Measurements from ENCODE around the gene SLC16A11. TPM values are rescaled to one million over a fixed set of nuclear protein-coding genes. Genes with fewer than 3 reads are reported as not detected.

Gene SLC16A11
- total and polyA plus RNA-seq, 2 donors (not counting 1 experiment from before 2014, with no cell fraction given) = 0.17 TPM; not detected in 1

DNA sequence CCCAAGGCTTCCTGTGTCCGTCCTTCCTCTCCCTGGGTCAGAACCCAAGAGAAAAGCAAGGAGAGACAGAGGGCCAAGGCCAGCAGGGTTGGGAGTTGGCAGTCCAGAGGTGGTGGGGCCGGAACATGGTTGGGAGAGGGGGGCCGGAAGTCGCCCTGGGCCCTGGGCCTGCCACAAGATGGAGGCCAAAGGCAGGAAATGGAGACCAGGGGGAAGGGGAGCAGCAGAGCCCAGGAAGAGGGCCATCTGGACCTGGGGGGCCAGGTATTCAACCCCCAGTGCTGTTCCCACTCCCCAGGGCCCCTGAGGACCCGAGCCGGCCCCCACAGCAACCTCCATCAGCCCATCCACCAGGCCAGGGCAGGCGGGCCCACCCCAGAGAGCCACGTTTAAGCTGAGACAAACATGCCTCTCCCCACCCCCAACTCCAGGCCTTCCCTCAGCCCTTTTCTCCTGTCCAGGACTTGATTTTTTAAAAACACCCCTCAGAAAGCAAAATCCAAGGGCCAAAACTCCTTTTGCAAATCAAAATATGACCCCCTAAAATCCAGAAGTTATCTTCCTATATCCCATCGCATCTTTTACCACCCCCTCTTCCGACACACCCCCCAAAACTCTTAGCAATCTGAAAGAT lies 25.4 kb downstream of the SLC16A11 start:
- Histone ChIP-seq H3K4me2 (ENCODE audit: extremely low read depth, insufficient read depth, low read length) (no peak overlapping the region), H3K27ac (ENCODE audit: insufficient read depth, low read length) (peak overlapping the region; percentile 65)

DNA sequence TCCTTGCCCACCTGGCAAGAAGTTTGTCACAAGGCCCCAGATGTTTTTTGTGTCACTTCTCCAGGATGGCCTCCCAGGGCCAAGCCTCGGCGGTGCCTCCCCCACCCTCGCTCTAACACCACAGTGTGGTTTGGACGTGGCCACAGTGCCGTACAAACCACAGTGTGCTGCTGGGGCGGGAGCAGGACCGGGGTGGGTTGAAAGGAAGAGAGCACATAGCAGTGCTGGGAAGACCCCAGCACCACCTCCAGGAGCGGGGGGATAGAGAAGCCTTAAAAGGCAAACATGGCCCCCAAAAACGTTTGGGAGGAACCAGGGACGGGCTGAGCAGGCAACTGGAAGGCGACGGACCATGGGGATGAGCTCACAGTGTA lies 26.1 kb downstream of the SLC16A11 start:
- Histone ChIP-seq H3K4me2 (ENCODE audit: extremely low read depth, insufficient read depth, low read length) (no peak overlapping the region), H3K36me3 (ENCODE audit: control insufficient read depth, insufficient read depth, low read length) (peaks cover 2% of the 10 kb centered on the region), H4K20me1 (ENCODE audit: control insufficient read depth, extremely low read depth, insufficient read depth, low read length) (no peaks in the 10 kb centered on the region), H3K4me3 (replicated peaks in 1 of 4; ENCODE audit: control extremely low read depth in 1 of 4, insufficient read depth in 1 of 4, low read depth in 3 of 4, low read length in 4 of 4) (peak overlapping the region in 1 of 4 experiments; percentile 60), H3K9ac (ENCODE audit: insufficient read depth, low read length) (no peak overlapping the region), H3K27me3 (ENCODE audit: control insufficient read depth, insufficient read depth, low read length) (no peaks in the 10 kb centered on the region), H3K79me2 (ENCODE audit: control insufficient read depth, insufficient read depth, low read length) (peaks cover 13% of the 10 kb centered on the region), H3K4me1 (ENCODE audit: control insufficient read depth, extremely low read depth, insufficient read depth, low read length) (peaks cover 15% of the 10 kb centered on the region), H3K9me3 (ENCODE audit: control insufficient read depth, insufficient read depth, low read depth, low read length) (no peaks in the 10 kb centered on the region), H2AFZ (ENCODE audit: low read length) (no peak overlapping the region), H3K27ac (ENCODE audit: insufficient read depth, low read length) (peak overlapping the region; percentile 65)
- DNase-seq (ENCODE audit: low read depth in 2 of 2) = no peak
- no peak for TF ChIP-seq EZH2 (IDR thresholded peaks at IDR 0.05; ENCODE audit: low read length, missing control alignments)
- TF ChIP-seq, protein P1, sequence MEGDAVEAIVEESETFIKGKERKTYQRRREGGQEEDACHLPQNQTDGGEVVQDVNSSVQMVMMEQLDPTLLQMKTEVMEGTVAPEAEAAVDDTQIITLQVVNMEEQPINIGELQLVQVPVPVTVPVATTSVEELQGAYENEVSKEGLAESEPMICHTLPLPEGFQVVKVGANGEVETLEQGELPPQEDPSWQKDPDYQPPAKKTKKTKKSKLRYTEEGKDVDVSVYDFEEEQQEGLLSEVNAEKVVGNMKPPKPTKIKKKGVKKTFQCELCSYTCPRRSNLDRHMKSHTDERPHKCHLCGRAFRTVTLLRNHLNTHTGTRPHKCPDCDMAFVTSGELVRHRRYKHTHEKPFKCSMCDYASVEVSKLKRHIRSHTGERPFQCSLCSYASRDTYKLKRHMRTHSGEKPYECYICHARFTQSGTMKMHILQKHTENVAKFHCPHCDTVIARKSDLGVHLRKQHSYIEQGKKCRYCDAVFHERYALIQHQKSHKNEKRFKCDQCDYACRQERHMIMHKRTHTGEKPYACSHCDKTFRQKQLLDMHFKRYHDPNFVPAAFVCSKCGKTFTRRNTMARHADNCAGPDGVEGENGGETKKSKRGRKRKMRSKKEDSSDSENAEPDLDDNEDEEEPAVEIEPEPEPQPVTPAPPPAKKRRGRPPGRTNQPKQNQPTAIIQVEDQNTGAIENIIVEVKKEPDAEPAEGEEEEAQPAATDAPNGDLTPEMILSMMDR (conservative IDR thresholded peaks at IDR 0.05 in 1 of 2, IDR thresholded peaks at IDR 0.05 in 1 of 2; ENCODE audit: low read depth in 1 of 2, low read length in 2 of 2) = no peak

More for the DNA sequence above, 25.4 kb downstream of the SLC16A11 start:
- Histone ChIP-seq H3K4me1 (ENCODE audit: control insufficient read depth, extremely low read depth, insufficient read depth, low read length) (peaks cover 15% of the 10 kb centered on the region), H3K36me3 (ENCODE audit: control insufficient read depth, insufficient read depth, low read length) (peaks cover 2% of the 10 kb centered on the region), H3K9me3 (ENCODE audit: control insufficient read depth, insufficient read depth, low read depth, low read length) (no peaks in the 10 kb centered on the region), H3K9ac (ENCODE audit: insufficient read depth, low read length) (peak overlapping the region; percentile 26), H3K79me2 (ENCODE audit: control insufficient read depth, insufficient read depth, low read length) (peaks cover 7% of the 10 kb centered on the region), H2AFZ (ENCODE audit: low read length) (peak overlapping the region; percentile 94), H3K4me3 (replicated peaks in 1 of 4; ENCODE audit: control extremely low read depth in 1 of 4, insufficient read depth in 1 of 4, low read depth in 3 of 4, low read length in 4 of 4) (peak overlapping the region in 2 of 4 experiments; percentile 15 to 60), H4K20me1 (ENCODE audit: control insufficient read depth, extremely low read depth, insufficient read depth, low read length) (no peaks in the 10 kb centered on the region), H3K27me3 (ENCODE audit: control insufficient read depth, insufficient read depth, low read length) (no peaks in the 10 kb centered on the region)
- TF ChIP-seq, protein P1 (conservative IDR thresholded peaks at IDR 0.05 in 1 of 2, IDR thresholded peaks at IDR 0.05 in 1 of 2; ENCODE audit: low read depth in 1 of 2, low read length in 2 of 2) = no peak
- TF ChIP-seq EZH2 (IDR thresholded peaks at IDR 0.05; ENCODE audit: low read length, missing control alignments) = no peak
- DNase-seq (ENCODE audit: low read depth in 2 of 2) = no peak

DNA sequence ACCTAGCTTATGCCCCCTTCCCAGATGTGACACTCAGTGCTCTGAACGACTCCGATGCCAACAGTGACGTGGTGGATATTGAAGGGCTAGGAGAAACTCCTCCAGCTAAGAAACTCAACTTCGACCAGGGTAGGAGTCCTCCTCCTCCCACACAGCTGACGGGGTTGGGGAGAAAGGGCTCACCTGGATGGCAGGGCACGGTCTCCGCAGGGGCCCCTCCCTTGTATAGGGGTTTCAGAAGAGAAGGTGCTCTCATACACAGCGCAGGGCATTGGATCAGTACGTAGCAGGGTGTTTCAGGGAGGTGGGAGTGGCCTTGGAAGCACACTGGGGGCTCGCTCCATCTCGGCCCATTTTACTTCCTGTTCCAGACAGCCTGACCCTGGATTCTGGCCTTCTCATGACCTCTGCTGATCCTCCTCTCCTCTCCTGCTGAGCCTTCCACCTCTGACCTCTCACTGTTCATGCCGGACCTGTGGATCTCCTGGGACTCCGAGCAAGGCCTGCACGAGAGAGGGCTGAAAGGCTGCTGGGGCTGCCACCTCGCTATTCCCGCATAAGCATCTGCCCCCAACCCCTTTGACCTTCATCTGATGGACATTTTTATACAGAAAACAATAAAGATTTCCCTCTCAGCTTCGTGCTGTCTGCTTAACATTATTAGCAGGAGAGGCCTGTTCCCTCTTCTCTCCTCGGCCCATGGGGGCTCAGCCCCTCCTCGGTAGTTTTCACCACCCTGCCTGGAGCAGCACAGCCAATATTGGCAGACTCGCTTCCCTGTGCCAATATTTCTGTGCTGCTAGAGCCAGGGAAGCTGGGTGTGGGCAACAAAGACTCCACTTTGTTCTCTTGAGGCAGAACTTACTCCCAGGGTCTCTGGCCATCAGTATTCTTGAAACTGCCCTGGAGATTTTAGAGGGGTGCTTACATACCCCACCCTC lies 26.7 kb downstream of the SLC16A11 start:
- Histone ChIP-seq H2AFZ (ENCODE audit: low read length) (no peak overlapping the region), H3K36me3 (ENCODE audit: control insufficient read depth, insufficient read depth, low read length) (peaks cover 2% of the 10 kb centered on the region), H3K79me2 (ENCODE audit: control insufficient read depth, insufficient read depth, low read length) (peaks cover 17% of the 10 kb centered on the region), H3K27ac (ENCODE audit: insufficient read depth, low read length) (no peak overlapping the region), H3K4me1 (ENCODE audit: control insufficient read depth, extremely low read depth, insufficient read depth, low read length) (peaks cover 15% of the 10 kb centered on the region), H3K4me2 (ENCODE audit: extremely low read depth, insufficient read depth, low read length) (no peak overlapping the region), H3K27me3 (ENCODE audit: control insufficient read depth, insufficient read depth, low read length) (no peaks in the 10 kb centered on the region), H4K20me1 (ENCODE audit: control insufficient read depth, extremely low read depth, insufficient read depth, low read length) (no peaks in the 10 kb centered on the region), H3K9ac (ENCODE audit: insufficient read depth, low read length) (no peak overlapping the region), H3K9me3 (ENCODE audit: control insufficient read depth, insufficient read depth, low read depth, low read length) (no peaks in the 10 kb centered on the region), H3K4me3 (replicated peaks in 1 of 4; ENCODE audit: control extremely low read depth in 1 of 4, insufficient read depth in 1 of 4, low read depth in 3 of 4, low read length in 4 of 4) (no peak overlapping the region)
- no peak for DNase-seq (ENCODE audit: low read depth in 2 of 2)
- TF ChIP-seq EZH2 (IDR thresholded peaks at IDR 0.05; ENCODE audit: low read length, missing control alignments) = no peak
- TF ChIP-seq, protein P1 (conservative IDR thresholded peaks at IDR 0.05 in 1 of 2, IDR thresholded peaks at IDR 0.05 in 1 of 2; ENCODE audit: low read depth in 1 of 2, low read length in 2 of 2) = no peak

Measured in fibroblast of lung (primary cell).